ENCODE measurements around the gene NPPC. TPM values are rescaled to one million over a fixed set of nuclear protein-coding genes. Genes with fewer than 3 reads are reported as not detected.

Gene NPPC
- total RNA-seq, 1 donor from 2014 or later, result not detected

DNA sequence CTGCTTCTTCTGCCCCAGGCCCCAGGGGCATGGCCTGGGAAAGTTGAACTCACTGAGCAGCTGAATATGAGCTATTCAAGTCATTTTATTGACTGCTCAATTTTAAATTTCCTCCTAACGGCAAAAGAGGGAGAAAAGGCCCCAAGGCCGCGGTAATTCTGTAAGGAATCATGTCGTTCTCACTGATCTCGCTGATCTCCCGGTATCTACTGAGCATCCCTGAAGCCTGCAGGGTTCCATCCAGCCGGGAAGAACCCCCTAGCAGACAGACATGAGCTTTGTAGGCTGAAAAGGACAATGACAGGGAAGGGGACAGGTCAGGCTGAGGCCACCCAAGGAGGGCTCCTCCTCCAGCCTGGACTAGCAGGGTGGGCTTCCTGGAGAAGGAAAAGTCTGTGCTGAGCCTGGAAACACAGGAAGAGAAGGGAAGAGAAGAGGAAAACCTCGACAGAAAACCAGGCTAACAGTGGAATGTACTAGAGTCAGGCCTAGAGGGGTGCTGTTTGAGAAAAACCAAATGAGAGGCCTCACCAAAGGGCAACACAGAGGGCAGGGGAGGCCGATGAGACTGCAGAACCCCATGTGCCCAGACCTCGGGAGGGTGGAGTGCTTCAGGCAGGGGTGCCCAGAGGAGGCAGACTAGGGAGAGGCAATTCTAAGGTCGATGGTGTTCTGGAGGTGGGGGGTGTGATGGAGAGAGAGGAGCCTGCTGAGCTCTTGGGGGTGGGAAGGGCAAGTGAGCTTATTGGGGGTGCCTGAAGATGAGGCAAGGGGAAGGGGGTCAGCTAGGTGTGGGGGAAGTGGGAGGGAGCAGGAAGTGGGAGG is 2.9 kb upstream of the NPPC start:
- Mint-ChIP-seq H3K27ac (ENCODE audit: unreplicated experiment) (no peak overlapping the region), H3K36me3 (ENCODE audit: low read depth) (peaks cover 1% of the 10 kb centered on the region), H3K4me1 (ENCODE audit: low read depth) (peaks cover 8% of the 10 kb centered on the region), H3K4me3 (ENCODE audit: unreplicated experiment) (no peak overlapping the region), H3K9me3 (ENCODE audit: low read depth) (no peaks in the 10 kb centered on the region), H3K27me3 (ENCODE audit: low read depth) (peaks cover 65% of the 10 kb centered on the region)
- TF ChIP-seq, protein P1, sequence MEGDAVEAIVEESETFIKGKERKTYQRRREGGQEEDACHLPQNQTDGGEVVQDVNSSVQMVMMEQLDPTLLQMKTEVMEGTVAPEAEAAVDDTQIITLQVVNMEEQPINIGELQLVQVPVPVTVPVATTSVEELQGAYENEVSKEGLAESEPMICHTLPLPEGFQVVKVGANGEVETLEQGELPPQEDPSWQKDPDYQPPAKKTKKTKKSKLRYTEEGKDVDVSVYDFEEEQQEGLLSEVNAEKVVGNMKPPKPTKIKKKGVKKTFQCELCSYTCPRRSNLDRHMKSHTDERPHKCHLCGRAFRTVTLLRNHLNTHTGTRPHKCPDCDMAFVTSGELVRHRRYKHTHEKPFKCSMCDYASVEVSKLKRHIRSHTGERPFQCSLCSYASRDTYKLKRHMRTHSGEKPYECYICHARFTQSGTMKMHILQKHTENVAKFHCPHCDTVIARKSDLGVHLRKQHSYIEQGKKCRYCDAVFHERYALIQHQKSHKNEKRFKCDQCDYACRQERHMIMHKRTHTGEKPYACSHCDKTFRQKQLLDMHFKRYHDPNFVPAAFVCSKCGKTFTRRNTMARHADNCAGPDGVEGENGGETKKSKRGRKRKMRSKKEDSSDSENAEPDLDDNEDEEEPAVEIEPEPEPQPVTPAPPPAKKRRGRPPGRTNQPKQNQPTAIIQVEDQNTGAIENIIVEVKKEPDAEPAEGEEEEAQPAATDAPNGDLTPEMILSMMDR (IDR thresholded peaks at IDR 0.05), result no peak
- peak; percentile 51 for DNase-seq (ENCODE audit: low spot score)

- Mint-ChIP-seq H3K9me3 (ENCODE audit: low read depth) (no peaks in the 10 kb centered on the region), H3K27ac (ENCODE audit: unreplicated experiment) (no peak overlapping the region), H3K27me3 (ENCODE audit: low read depth) (peaks cover 71% of the 10 kb centered on the region), H3K36me3 (ENCODE audit: low read depth) (peaks cover 1% of the 10 kb centered on the region), H3K4me3 (ENCODE audit: unreplicated experiment) (no peak overlapping the region), H3K4me1 (ENCODE audit: low read depth) (peaks cover 8% of the 10 kb centered on the region)
- TF ChIP-seq, protein P1 (IDR thresholded peaks at IDR 0.05), result peak; percentile 56
- peak; percentile 54 for DNase-seq (ENCODE audit: low spot score)
Observed at GRCh38 chr2:231928481-231928880, 2.3 kb upstream of the NPPC start.

DNA sequence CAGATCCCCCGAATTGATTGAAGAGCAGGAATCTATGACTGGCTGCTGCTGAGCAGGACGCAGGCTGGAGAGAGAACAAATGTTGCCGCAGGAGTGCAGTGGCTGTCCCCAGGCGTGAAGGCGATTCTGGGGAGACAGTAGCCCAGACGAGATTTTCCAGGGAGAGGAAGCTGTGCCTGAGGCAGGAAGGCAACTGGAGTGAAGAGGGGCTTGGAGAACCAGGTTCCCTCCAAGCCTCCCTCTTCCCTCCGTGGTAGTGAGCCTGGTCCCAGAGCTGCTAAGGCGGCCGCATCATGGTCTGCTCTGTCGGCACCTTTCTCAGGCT is 1.3 kb upstream of the NPPC start:
- no peak for DNase-seq (ENCODE audit: low spot score)
- Mint-ChIP-seq H3K36me3 (ENCODE audit: low read depth) (peaks cover 1% of the 10 kb centered on the region), H3K27ac (ENCODE audit: unreplicated experiment) (no peak overlapping the region), H3K27me3 (ENCODE audit: low read depth) (peaks cover 67% of the 10 kb centered on the region), H3K9me3 (ENCODE audit: low read depth) (no peaks in the 10 kb centered on the region), H3K4me1 (ENCODE audit: low read depth) (peaks cover 8% of the 10 kb centered on the region), H3K4me3 (ENCODE audit: unreplicated experiment) (no peak overlapping the region)
- TF ChIP-seq, protein P1 (IDR thresholded peaks at IDR 0.05), result no peak

DNA sequence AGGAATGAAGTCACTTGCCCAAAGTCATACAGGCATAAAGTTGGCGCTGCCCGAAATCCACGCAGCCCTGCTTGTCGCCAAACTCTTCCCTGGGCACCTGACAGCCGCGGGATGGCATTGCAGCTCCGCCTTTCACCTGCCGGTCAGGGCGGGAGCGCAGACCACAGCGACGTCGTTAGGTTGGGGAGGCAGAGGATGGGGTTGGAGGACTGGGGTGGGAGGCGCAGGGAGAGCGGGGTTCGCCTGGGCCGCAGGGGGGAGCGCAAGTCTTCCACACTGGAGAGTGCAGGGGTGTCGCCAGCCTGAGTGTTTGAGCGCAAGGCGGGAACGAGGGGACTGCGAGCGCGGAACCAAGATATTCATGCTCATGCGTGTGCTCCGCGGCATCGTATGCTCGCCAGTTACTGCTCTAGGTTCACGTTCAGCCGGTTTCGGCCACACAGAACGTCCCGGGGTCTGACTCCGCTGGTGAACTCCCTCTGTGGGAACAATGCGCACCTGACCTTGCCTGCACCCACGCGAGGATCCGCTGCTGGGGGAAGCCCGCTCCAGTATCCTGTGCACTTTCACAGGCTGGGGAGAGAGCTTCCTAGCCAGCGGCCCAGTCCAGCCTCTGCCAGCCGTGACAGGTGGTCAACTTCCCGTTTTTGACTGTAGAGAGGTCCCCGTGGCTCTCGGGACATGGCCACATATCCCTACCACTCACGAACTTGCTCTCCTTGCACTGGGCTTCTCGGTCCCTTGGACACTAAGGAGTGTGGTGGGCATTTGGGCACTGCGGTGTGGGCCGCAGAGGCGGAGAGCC is 767 bp upstream of the NPPC start:
- DNase-seq (ENCODE audit: low spot score), result peak; percentile 80
- Mint-ChIP-seq H3K4me1 (ENCODE audit: low read depth) (peaks cover 8% of the 10 kb centered on the region), H3K27ac (ENCODE audit: unreplicated experiment) (no peak overlapping the region), H3K4me3 (ENCODE audit: unreplicated experiment) (peak overlapping the region; percentile 65), H3K27me3 (ENCODE audit: low read depth) (peaks cover 69% of the 10 kb centered on the region), H3K36me3 (ENCODE audit: low read depth) (peaks cover 1% of the 10 kb centered on the region), H3K9me3 (ENCODE audit: low read depth) (no peaks in the 10 kb centered on the region)
- TF ChIP-seq, protein P1 (IDR thresholded peaks at IDR 0.05), result no peak

DNA sequence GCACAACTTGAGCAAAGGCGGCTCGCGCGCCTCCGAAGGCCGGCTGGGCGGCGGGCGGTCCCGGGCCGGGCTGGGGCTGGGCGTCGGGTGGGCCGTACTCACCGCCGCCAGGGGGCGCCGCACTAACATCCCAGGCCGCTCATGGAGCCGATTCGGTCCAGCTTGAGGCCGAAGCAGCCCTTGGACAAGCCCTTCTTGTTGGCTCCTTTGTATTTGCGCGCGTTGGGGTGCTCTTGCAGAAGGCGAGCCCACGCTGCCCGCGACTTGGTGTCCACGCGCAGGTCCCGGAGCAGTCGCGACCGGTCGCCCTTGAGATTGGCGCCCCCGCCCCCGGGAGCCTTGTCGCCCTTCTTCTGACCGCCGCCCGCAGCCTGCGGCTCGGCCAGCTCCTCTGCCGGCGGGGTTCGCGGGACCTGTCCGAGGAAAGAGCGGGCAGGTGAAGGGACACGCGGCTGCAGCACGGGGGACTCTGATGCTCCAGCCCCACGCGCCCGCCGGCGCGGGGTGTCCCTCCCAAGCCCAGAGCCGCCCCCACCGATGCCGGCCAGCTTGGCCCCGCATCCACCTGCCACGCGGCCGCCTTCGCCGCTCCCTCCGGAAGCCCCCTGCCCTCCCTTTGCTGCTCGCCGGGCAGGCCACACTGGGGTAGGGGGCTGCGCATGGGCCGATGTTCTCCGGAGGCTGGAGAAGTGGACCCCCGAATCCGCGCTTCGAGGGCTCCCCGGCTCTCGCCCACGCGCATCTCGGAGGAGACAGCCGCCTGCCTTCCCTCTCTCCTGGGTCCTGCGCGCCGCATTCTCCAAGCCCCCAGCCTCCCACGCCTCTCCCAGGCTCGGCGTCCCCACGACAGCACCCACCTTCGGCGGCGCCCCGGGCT is 655 bp downstream of the NPPC start:
- Mint-ChIP-seq H3K9me3 (ENCODE audit: low read depth) (no peaks in the 10 kb centered on the region), H3K27ac (ENCODE audit: unreplicated experiment) (no peak overlapping the region), H3K4me3 (ENCODE audit: unreplicated experiment) (peak overlapping the region; percentile 58), H3K27me3 (ENCODE audit: low read depth) (peaks cover 61% of the 10 kb centered on the region), H3K4me1 (ENCODE audit: low read depth) (peaks cover 8% of the 10 kb centered on the region), H3K36me3 (ENCODE audit: low read depth) (peaks cover 1% of the 10 kb centered on the region)
- DNase-seq (ENCODE audit: low spot score), result no peak
- TF ChIP-seq, protein P1 (IDR thresholded peaks at IDR 0.05), result peak; percentile 97
